ENCODE measurements around the gene KRT2. TPM values are rescaled to one million over a fixed set of nuclear protein-coding genes. Genes with fewer than 3 reads are reported as not detected.

The KRT2 gene
- total and polyA plus RNA-seq, 9 of the 15 experiments (the other 6 are each of a cell fraction or from before 2014, with no cell fraction given), result 0.03 to 0.69 (median 0.07) TPM; not detected in 2

GRCh38 chr12:52645120-52645761 lies 6.8 kb downstream of the KRT2 start (continued):
- no peak for TF ChIP-seq ZBTB40 (IDR thresholded peaks at IDR 0.05)
- no peak for TF ChIP-seq ZBTB40 (CRISPR knock-in tag; IDR thresholded peaks at IDR 0.05)
- no peak for TF ChIP-seq TCF7 (IDR thresholded peaks at IDR 0.05; ENCODE audit: borderline replicate concordance)
- TF ChIP-seq SNRNP70 (optimal IDR thresholded peaks at IDR 0.05; ENCODE audit: low read depth, low read length), result no peak
- TF ChIP-seq, protein P1, sequence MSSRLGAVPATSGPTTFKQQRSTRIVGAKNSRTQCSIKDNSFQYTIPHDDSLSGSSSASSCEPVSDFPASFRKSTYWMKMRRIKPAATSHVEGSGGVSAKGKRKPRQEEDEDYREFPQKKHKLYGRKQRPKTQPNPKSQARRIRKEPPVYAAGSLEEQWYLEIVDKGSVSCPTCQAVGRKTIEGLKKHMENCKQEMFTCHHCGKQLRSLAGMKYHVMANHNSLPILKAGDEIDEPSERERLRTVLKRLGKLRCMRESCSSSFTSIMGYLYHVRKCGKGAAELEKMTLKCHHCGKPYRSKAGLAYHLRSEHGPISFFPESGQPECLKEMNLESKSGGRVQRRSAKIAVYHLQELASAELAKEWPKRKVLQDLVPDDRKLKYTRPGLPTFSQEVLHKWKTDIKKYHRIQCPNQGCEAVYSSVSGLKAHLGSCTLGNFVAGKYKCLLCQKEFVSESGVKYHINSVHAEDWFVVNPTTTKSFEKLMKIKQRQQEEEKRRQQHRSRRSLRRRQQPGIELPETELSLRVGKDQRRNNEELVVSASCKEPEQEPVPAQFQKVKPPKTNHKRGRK (tag; IDR thresholded peaks at IDR 0.05), result no peak
- TF ChIP-seq DNMT1 (IDR thresholded peaks at IDR 0.05), result no peak
- TF ChIP-seq TRIM24 (IDR thresholded peaks at IDR 0.05), result 0 out of 4 replicates have a peak, but pooled peaks of 1 of the 2 experiments have one; percentile 12
- TF ChIP-seq ZEB2 (IDR thresholded peaks at IDR 0.05), result peak; percentile 66
- no peak for TF ChIP-seq CREB1 (IDR thresholded peaks at IDR 0.05)
- TF ChIP-seq CREB1 (CRISPR knock-in tag; IDR thresholded peaks at IDR 0.05), result no peak
- no peak for TF ChIP-seq EGR1 (conservative IDR thresholded peaks at IDR 0.05)
- TF ChIP-seq STAG1 (CRISPR knock-in tag; IDR thresholded peaks at IDR 0.05; ENCODE audit: borderline replicate concordance), result no peak
- peak in 1 of 2 experiments; percentile 100; a peak in 2 of 4 replicates for TF ChIP-seq ARNT (IDR thresholded peaks at IDR 0.05)
- no peak for TF ChIP-seq GATAD2A (IDR thresholded peaks at IDR 0.05)
- no peak for TF ChIP-seq ZNF518B (CRISPR knock-in tag; IDR thresholded peaks at IDR 0.05)
- TF ChIP-seq NUFIP1 (IDR thresholded peaks at IDR 0.05; ENCODE audit: partially characterized antibody), result no peak

Data from K562 (cell line).